ENCODE results near the gene ZNF835.

Gene ZNF835

DNA sequence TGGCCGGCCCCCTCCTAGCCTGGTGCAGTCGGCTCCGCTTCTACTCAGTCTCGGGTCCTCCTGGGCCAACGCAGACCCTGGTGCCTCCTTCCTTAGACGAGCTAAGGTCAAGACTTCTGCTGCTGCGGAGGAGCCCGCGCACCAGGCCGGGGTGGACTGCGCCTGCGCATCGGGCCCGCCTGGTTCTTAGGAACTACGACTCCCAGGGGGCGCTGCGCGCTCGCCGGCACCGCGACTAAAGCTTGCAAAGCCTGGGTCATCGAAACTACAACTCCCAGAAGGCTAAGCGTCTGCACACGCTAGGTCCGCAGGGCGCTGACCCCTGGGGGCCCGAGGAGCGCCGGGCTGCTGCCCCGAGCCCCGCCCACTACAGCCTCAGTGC lies at the start of gene ZNF835:
Gene ZNF835 (minus strand): TSS at position 145 of the 382 bp plus-strand sequence. CDS start 6,559 bp downstream, outside the sequence.
- Histone ChIP-seq H3K36me3 (ENCODE audit: control insufficient read depth, low read length) (no peaks in the 10 kb centered on the region), H3K4me2 (ENCODE audit: low read length) (peak within 1 kb of the TSS; percentile 24; the same call in 1 of the 2 replicates), H3K4me1 (ENCODE audit: control insufficient read depth, low read length) (no peaks in the 10 kb centered on the region), H3F3A (ENCODE audit: control insufficient read depth, insufficient read depth) (no peaks in the 10 kb centered on the region), H3K9me2 (replicated peaks; ENCODE audit: control insufficient read depth, low read length) (no peaks in the 10 kb centered on the region), H3K79me2 (ENCODE audit: control insufficient read depth, low read length) (no peaks in the 10 kb centered on the region), H4K20me1 (ENCODE audit: control insufficient read depth, insufficient read depth, low read depth, low read length) (no peaks in the 10 kb centered on the region), H3K9me3 (ENCODE audit: control insufficient read depth, insufficient read depth, low read length) (peaks cover 18% of the 10 kb centered on the region; the same call in 1 of the 2 replicates), H3K4me3 (ENCODE audit: low read length) (peak within 1 kb of the TSS; percentile 28; the same call in 1 of the 2 replicates), H3K27me3 (ENCODE audit: control insufficient read depth, low read length) (no peaks in the 10 kb centered on the region), H3K27ac (ENCODE audit: low read depth, low read length) (no peak within 1 kb of the TSS)
- no peak for TF ChIP-seq EZH2phosphoT487 (IDR thresholded peaks at IDR 0.05; ENCODE audit: borderline replicate concordance, low read length)
- TF ChIP-seq, protein P1, sequence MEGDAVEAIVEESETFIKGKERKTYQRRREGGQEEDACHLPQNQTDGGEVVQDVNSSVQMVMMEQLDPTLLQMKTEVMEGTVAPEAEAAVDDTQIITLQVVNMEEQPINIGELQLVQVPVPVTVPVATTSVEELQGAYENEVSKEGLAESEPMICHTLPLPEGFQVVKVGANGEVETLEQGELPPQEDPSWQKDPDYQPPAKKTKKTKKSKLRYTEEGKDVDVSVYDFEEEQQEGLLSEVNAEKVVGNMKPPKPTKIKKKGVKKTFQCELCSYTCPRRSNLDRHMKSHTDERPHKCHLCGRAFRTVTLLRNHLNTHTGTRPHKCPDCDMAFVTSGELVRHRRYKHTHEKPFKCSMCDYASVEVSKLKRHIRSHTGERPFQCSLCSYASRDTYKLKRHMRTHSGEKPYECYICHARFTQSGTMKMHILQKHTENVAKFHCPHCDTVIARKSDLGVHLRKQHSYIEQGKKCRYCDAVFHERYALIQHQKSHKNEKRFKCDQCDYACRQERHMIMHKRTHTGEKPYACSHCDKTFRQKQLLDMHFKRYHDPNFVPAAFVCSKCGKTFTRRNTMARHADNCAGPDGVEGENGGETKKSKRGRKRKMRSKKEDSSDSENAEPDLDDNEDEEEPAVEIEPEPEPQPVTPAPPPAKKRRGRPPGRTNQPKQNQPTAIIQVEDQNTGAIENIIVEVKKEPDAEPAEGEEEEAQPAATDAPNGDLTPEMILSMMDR (IDR thresholded peaks at IDR 0.05; ENCODE audit: low read depth, low read length, poor library complexity, severe bottlenecking), result no peak

- no peaks in the 10 kb centered on the region for H3K36me3 ChIP-seq (ENCODE audit: control insufficient read depth, low read length)
- H3K4me2 ChIP-seq (ENCODE audit: low read length), result no peak overlapping the region
- no peaks in the 10 kb centered on the region for H3F3A ChIP-seq (ENCODE audit: control insufficient read depth, insufficient read depth)
- no peaks in the 10 kb centered on the region for H3K27me3 ChIP-seq (ENCODE audit: control insufficient read depth, low read length)
- H3K4me3 ChIP-seq (ENCODE audit: low read length), result no peak overlapping the region
- no peak for TF ChIP-seq EZH2phosphoT487 (IDR thresholded peaks at IDR 0.05; ENCODE audit: borderline replicate concordance, low read length)
- TF ChIP-seq, protein P1 (IDR thresholded peaks at IDR 0.05; ENCODE audit: low read depth, low read length, poor library complexity, severe bottlenecking), result no peak
- H4K20me1 ChIP-seq (ENCODE audit: control insufficient read depth, insufficient read depth, low read depth, low read length), result no peaks in the 10 kb centered on the region
- H3K79me2 ChIP-seq (ENCODE audit: control insufficient read depth, low read length), result no peaks in the 10 kb centered on the region
- no peak overlapping the region for H3K27ac ChIP-seq (ENCODE audit: low read depth, low read length)
- no peaks in the 10 kb centered on the region for H3K4me1 ChIP-seq (ENCODE audit: control insufficient read depth, low read length)
- H3K9me3 ChIP-seq (ENCODE audit: control insufficient read depth, insufficient read depth, low read length), result no peaks in the 10 kb centered on the region; the same call in 1 of the 2 replicates
- no peaks in the 10 kb centered on the region for H3K9me2 ChIP-seq (replicated peaks; ENCODE audit: control insufficient read depth, low read length)
Observed at GRCh38 chr19:56720281-56720680, 48.7 kb upstream of the ZNF835 start.

DNA sequence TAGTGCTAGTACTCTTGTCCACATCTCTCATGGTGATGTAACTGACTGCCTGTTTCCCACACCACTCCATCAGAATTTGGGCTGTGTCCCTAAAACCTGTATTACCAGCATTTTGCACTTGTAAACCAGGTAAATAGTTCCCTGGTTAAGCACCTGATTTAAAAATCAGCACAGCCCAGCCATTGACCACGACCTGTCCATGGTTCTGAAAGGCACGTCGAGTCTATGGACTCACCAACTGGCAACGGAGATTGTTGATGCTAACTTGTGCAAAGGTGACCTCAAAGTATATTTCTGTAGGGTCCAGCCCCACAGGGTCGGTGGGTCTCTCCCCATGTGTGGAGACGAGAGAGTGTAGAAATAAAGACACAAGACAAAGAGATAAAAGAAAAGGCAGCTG lies 46.7 kb upstream of the ZNF835 start:
- Histone ChIP-seq H3K36me3 (ENCODE audit: control insufficient read depth, low read length) (no peaks in the 10 kb centered on the region), H3K79me2 (ENCODE audit: control insufficient read depth, low read length) (no peaks in the 10 kb centered on the region), H3K27ac (ENCODE audit: low read depth, low read length) (no peak overlapping the region), H4K20me1 (ENCODE audit: control insufficient read depth, insufficient read depth, low read depth, low read length) (no peaks in the 10 kb centered on the region), H3K9me3 (ENCODE audit: control insufficient read depth, insufficient read depth, low read length) (no peaks in the 10 kb centered on the region; the same call in 1 of the 2 replicates), H3K4me2 (ENCODE audit: low read length) (no peak overlapping the region), H3F3A (ENCODE audit: control insufficient read depth, insufficient read depth) (no peaks in the 10 kb centered on the region), H3K4me1 (ENCODE audit: control insufficient read depth, low read length) (no peaks in the 10 kb centered on the region), H3K27me3 (ENCODE audit: control insufficient read depth, low read length) (no peaks in the 10 kb centered on the region), H3K4me3 (ENCODE audit: low read length) (no peak overlapping the region), H3K9me2 (replicated peaks; ENCODE audit: control insufficient read depth, low read length) (no peaks in the 10 kb centered on the region)
- TF ChIP-seq, protein P1 (IDR thresholded peaks at IDR 0.05; ENCODE audit: low read depth, low read length, poor library complexity, severe bottlenecking), result no peak
- TF ChIP-seq EZH2phosphoT487 (IDR thresholded peaks at IDR 0.05; ENCODE audit: borderline replicate concordance, low read length), result no peak
